ENCODE results near the gene LSM4. TPM values are rescaled to one million over a fixed set of nuclear protein-coding genes. Genes with fewer than 3 reads are reported as not detected.

LSM4 gene
- total and polyA plus RNA-seq, 8 donors: 16.5 to 67.9 (median 35.3) TPM

GRCh38 chr19:18282788-18283141, 40.1 kb downstream of the LSM4 start:
- H3K4me3 ChIP-seq: peak overlapping the region in 2 of 4 donors; percentile 50
- peak overlapping the region; percentile 97 to 100 (median 100) for H3K27ac ChIP-seq
- no peak for FAIRE-seq
- H3K27me3 ChIP-seq: no peaks in the 10 kb centered on the region
- 60 to 69% methylated on average over 4 of the region's 4 CpGs for WGBS, 2 donors
- TF ChIP-seq CTCF (IDR thresholded peaks at IDR 0.05): no peak
- peaks cover 2 to 14% (median 2%) of the 10 kb centered on the region in 3 donors for H3K36me3 ChIP-seq
- DNase-seq: peak in 1 of 6 donors; percentile 39
- no peak for ATAC-seq
- intact Hi-C loops (cut with DNase I): no loop called here
- no peaks in the 10 kb centered on the region for H3K9me3 ChIP-seq
- H3K4me1 ChIP-seq: peaks cover 0 to 24% (median 17%) of the 10 kb centered on the region in 3 donors

GRCh38 chr19:18282021-18282787, 40.7 kb downstream of the LSM4 start:
- 3 to 4% methylated on average over 24 to 25 of the region's 27 CpGs for WGBS, 2 donors
- peak overlapping the region; percentile 15 to 50 (median 44) for H3K4me3 ChIP-seq
- H3K27ac ChIP-seq: peak overlapping the region; percentile 97 to 100 (median 100)
- peaks cover 0 to 30% (median 17%) of the 10 kb centered on the region in 3 donors for H3K4me1 ChIP-seq
- no peak for TF ChIP-seq CTCF (IDR thresholded peaks at IDR 0.05)
- peaks cover 2 to 18% (median 2%) of the 10 kb centered on the region in 3 donors for H3K36me3 ChIP-seq
- FAIRE-seq (no peak), ATAC-seq (peak in 3 of 4 donors; percentile 1 to 6 (median 4)), DNase-seq (peak in 3 of 6 donors; percentile 53 to 78 (median 67))
- H3K9me3 ChIP-seq: no peaks in the 10 kb centered on the region
- no peaks in the 10 kb centered on the region for H3K27me3 ChIP-seq
- intact Hi-C loops (cut with DNase I): no loop called here

- H3K27me3 ChIP-seq: no peaks in the 10 kb centered on the region
- intact Hi-C loops (cut with DNase I): no loop called here
- FAIRE-seq (no peak), ATAC-seq (peak; percentile 63 to 73 (median 70)), DNase-seq (peak; percentile 97 to 99 (median 98))
- H3K9me3 ChIP-seq: no peaks in the 10 kb centered on the region
- H3K4me1 ChIP-seq: peaks cover 0 to 37% (median 17%) of the 10 kb centered on the region in 3 donors
- no peak for TF ChIP-seq CTCF (IDR thresholded peaks at IDR 0.05)
- peak within 1 kb of the TSS; percentile 97 to 100 (median 100) for H3K27ac ChIP-seq
- peaks cover 2 to 18% (median 2%) of the 10 kb centered on the region in 3 donors for H3K36me3 ChIP-seq
- 0% methylated on average over 70 to 138 of the region's 138 CpGs for WGBS, 2 donors
- peak within 1 kb of the TSS; percentile 69 to 97 (median 80) for H3K4me3 ChIP-seq
Measured at GRCh38 chr19:18281082-18282020, 41.5 kb downstream of the LSM4 start, which contains the start of gene JUND. JUND (minus strand) TSS chr19:18281622; CDS start chr19:18281484, 138 bp downstream.

GRCh38 chr19:18280247-18281081, 42.4 kb downstream of the LSM4 start:
- H3K27ac ChIP-seq: peak overlapping the region; percentile 97 to 100 (median 100)
- FAIRE-seq: no peak
- 0 to 1% methylated on average over 83 to 111 of the region's 111 CpGs for WGBS, 2 donors
- H3K4me1 ChIP-seq: peaks cover 5 to 46% (median 25%) of the 10 kb centered on the region in 3 donors
- H3K36me3 ChIP-seq: peaks cover 2 to 18% (median 2%) of the 10 kb centered on the region in 3 donors
- H3K9me3 ChIP-seq: no peaks in the 10 kb centered on the region
- peak overlapping the region; percentile 69 to 97 (median 80) for H3K4me3 ChIP-seq
- no peaks in the 10 kb centered on the region for H3K27me3 ChIP-seq
- intact Hi-C loops (cut with DNase I): no loop called here
- peak; percentile 28 to 58 (median 54) for ATAC-seq
- peak; percentile 80 to 95 (median 85) for DNase-seq
- no peak for TF ChIP-seq CTCF (IDR thresholded peaks at IDR 0.05)

Data from pancreas (tissue), 10 donors.